ENCODE measurements around the gene TM4SF18.
"Not testable (repeated sequence)": the region's sequence is repeated elsewhere in the genome, so short reads cannot be mapped to it uniquely, and the experiment has no call there.

The TM4SF18 gene

DNA sequence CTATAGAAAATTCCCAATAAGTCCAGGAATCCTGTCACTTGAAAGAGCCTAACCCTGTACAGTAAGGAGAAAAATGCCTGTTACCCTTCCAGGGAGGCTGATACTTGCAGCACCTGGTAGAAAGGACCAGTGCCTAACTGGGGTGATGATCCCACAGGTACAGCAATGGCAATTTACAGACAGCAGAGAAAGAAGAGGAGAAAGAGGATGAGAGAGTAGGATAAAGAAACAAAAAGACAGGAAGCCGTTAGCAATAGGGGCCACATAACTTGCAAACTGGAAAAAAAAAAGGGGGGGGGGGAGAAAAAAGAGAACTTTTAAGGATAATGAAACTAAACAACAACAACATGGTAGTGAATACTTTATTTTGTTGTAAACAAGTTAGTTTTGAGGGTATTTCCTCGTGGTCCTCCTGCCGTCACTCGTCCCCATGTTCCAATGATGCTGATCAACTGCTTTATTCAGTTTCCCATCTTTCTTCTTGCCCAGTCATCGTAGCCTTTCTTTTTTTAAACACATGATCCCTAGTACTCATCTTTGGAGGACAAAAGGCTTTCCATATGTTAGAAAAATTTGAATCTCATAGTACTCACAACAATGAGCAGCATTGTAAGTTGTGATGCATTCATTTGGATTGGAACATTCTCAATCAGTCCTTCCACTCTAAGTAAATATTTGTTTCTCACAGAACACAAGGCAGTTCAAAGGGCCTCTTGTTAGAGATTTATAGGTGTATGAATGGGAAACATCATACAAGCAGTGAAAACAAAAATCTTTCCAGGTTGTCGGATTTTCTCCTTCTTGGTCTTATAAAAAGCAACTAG is 35.5 kb upstream of the TM4SF18 start:
- no peak for DNase-seq (ENCODE audit: low read depth in 3 of 3)

DNA sequence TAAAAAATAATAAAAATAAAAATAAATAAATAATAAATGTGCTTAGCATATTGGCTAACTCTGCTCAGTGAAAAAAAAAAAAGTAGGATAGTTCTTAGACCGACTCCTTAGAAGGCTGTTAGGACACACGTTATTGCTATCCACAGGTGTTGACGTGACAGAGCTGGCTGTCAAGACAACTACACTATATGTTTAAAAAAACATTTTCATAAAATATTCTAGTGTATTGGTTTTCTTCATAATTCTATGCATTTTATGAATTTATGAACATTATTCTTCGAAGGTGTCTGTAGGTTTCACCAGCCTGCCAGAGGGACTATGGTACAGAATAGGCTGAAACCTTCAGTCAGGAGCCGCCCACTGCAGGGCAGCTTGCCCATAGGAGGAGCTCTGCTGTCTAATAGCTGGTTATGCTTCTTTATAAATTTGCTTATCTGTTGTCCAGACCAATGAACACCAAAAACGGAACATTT is 34.8 kb upstream of the TM4SF18 start:
- DNase-seq (ENCODE audit: low read depth in 3 of 3): no peak

DNA sequence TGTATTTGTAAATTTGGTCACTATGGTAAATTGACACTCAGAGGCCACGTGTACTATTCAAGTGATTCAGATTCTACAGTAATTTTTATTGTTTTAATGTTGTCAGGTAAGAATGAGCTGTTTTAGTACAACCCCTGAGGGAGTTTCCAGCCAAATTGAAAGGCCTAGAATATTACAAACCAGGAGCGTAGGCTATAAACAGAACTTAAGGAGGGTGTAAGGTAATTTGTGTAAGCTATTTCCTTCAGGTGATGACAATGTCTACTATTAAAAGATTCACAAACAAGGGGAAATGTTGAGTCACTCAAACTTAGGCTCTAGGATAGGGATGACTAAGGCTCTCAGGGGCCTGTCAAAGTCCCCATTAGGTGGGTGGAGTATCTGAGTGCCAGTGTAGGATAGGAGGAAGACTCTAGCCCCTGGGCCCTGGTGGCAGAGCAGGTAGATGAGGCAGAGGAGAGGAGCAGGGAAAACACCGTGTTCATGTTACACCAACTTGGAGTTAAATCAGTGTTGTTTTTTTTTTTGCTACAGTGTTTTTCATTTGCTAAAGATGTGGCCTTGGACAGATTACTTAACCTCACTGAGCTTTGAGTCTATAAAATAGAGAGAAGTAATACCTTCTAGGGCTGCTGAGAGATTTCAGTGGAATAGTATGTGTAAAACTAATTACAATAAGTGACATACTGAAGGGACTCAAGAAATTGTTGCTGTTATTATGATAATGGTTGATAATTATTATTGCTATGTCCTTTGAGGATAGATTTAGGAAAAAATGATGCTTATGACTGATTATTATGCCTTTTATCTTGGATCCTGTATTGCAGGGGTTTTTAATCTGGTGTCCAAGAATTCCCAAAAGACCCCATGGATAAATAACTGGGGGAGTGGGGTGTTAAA is 33.8 kb upstream of the TM4SF18 start:
- no peak for DNase-seq (ENCODE audit: low read depth in 3 of 3)

DNA sequence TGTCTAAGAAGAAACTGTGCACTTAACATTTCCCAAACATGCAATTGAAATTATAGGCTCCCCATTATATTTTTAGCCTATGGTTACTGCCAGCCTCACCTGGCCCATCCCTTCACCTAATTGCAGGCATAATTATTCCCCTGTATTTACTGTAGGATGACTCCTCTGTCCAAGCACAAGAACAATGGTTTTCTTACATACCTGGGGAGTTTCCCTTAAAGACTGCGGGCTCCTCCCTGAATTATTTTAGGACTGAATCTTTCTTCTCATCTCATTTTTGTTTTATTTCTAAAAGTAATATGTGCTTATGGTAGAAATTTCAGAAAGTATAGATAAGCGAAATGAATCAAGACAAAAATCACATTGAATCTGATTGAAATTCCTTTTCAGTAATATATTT is 32.6 kb upstream of the TM4SF18 start:
- DNase-seq (ENCODE audit: low read depth in 3 of 3): no peak

DNA sequence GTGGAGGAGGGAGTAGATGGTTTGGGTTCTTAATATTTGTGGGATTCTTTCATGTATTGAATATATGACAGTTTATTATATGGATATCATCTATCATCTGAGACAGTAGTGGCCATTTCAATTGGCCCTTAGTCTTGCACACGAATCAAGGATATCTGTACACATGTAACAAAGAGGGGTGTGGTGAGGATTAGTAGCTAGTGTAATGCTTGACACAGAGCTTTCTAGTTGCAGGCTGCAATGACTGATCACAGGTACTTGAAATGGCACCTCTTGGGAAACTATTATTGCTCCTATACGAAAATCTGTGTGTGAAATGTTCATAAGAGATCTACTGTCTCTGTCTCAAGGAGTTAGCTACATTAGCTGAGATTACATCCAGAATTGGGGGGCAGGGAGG is 31.2 kb upstream of the TM4SF18 start:
- no peak for DNase-seq (ENCODE audit: low read depth in 3 of 3)

DNA sequence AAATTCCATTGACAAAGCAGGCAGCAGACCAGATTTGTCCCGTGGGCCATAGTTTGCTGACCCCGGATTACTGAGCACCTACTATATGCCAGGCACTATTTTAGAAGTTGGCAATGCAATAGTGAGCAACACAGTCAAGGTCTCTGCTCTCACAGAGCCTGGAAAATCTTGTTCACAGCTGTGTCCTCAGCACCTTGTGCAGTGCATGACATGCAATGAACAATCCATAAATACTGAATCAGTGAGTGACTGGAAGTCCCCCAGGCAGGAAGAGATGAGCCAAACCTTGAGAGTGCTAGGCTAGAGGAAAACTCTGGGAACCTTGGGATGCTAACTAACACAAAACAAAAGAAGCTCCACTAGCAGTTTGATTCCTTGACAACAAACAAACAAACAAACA is 29.6 kb upstream of the TM4SF18 start:
- DNase-seq (ENCODE audit: low read depth in 3 of 3): no peak

DNA sequence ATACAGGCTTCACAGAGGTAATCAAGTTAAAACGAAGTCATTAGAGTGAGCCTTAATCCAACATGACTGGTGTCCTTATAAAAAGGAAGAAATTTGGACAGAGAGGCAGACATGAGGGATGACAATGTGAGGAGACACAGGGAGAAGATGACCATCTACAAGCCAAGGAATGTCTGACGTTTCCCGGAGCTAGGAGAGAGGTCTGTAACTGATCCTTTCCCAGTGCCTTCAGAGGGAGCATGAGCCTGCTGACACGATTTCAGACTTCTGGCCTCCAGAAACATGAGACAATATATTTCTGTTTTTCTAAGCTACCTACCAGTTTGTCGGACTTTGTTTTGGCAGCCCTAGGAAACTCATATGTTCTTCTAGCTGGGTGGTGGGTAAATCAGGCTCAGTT is 28.9 kb upstream of the TM4SF18 start:
- DNase-seq (ENCODE audit: low read depth in 3 of 3): no peak

DNA sequence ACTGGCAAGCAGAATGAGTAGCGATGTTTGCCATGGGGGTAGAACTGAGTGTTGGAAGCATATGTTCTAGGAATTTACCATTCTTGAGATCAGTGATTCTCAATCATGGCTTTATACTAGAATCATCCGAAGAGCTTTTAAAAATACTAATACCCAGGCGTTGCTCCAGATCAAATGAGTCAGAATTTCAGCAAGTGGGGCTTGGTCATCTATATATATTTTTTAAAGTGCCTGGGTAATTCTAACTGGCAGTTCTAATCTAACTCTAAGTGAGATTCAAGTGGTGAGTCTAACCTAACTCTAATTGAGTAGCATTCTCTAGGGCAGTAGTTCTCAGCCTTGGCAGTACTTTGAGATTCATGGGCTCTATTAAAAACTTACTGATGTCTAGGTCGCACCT is 23.2 kb upstream of the TM4SF18 start:
- DNase-seq (ENCODE audit: low read depth in 3 of 3): no peak

DNA sequence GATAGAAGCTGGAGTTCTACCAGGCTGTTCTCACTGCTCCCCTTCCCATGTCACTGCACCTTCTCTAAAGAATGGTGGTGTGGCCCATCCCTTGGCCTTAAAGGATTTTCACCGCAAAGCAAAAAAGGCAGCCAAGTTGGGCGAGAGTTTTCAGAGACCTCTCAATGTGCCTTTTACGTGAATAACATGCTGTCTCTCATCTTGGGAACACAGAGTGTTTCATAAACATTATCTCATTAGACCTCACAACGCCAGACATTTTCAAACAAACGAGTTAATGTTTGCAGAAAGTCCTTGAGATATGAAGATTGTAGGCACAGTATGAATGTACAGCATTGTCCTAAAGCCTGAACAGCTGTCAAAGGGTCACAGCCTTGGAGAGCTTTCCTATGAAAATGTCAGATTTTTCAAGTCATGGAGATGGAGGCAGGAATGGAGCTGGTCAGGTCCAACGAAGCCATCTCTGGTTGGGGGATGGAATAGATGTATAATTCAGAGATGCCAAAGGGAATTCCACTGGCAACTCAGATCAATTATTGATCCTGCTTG is 22.7 kb upstream of the TM4SF18 start:
- no peak for DNase-seq (ENCODE audit: low read depth in 3 of 3)

DNA sequence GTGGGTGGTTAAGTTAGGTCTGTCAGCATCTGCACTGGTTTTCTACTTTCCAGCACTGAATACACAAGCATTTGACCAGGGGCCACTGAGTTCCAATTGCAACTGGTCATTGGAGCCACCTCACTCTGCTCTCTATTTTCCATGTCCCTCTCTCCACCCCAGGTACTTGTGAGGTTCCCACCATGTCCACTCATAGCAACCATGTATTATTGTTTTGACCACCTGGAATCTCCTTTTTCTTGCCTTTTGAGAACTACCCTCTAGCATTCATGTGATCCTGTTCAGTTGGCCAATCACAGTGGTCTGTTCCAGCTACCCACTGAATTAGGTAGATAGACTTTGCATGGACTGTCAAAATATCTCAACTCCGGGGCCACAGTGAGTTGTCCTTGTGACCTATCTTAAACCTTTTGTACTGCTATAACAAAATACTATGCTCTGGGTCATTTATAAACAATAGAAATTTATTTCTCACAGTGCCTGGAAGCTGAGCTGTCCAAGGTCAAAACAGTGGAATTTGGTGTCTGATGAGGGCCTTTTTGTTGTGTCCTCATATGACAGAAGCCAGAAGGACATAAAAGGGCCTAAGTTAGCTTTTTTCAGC is 20.2 kb upstream of the TM4SF18 start:
- no peak for DNase-seq (ENCODE audit: low read depth in 3 of 3)

DNA sequence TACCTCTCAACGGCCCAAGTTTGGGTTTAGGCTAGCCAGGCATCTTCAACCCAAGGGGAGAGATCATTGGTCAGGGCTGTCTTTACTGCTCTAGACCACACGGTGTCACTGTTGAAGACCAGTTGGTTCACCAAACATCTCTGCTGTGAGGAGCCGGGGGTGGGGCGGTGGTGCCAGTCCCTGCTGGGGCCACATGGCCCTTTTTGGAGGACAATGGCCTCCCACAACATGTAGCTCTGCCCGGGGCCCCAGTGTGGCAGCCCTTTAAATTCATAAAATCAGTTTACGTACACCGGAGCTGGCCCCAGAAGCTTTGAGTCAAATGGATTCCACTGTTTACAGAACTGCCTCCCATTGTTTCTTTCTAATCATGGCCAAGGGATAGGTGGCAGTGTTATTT is 19.1 kb upstream of the TM4SF18 start:
- peak in 1 of 3 experiments; percentile 3 for DNase-seq (ENCODE audit: low read depth in 3 of 3)

DNA sequence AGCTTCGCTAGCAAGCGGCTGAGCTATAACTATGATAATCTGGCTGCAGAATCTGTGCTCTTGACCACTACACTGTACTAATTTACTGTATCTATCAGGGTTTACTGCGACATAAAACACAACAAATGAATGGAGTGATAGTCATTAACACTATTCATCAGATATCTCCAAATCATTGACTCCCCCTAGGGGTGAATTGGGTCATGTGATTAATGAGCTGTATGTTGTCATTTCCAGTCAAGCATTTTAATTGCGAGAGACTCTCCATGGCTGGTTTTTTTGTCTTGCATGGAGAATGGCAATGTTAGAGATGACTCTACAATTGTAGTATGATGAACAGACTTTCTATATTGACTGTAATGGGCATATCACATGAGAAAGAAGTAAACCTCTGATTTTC is 10.5 kb upstream of the TM4SF18 start:
- no peak for DNase-seq (ENCODE audit: low read depth in 3 of 3)

DNA sequence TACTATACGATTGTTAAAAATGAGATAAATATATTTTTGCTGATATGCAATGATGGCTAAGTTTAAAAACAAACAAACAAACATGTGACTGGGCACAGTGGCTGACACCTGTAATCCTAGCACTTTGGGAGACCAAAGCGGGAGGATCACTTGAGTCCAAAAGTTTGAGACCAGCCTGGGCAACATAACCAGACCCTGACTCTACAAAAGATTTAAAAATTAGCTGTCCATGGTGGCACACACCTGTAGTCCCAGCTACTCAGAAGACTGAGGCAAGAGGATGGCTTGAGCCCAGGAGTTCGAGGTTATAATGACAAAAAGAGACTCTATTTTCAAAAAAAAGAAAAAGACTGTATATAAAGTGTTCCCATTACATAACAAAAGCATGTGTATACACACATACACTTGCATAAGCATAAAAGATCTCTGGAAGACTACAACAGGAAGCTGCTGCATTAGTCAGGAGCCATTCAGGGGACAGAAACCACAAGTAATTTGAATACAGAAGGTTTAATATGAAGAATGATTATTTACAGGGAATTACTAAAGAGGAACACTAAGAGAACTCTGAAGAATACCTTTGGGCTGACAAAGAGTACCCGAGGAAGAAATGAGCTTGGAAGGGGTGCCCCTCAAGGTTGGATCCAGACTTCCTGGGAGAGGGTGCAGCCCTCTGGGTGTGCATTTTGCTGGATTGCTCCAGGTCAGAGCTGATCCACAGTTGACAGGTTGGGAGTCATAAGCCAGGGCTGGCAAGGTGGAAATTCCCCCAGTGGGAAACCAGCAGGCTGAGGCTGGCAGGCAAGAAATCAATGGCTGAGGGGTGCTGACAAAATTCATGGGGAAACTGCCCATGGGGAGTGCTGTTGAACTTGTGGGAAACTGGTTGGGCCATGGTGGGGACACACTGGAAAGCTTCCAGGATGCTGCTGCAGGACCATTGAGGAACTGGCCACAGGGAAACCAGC is 9.3 kb upstream of the TM4SF18 start:
- no peak for DNase-seq (ENCODE audit: low read depth in 3 of 3)

DNA sequence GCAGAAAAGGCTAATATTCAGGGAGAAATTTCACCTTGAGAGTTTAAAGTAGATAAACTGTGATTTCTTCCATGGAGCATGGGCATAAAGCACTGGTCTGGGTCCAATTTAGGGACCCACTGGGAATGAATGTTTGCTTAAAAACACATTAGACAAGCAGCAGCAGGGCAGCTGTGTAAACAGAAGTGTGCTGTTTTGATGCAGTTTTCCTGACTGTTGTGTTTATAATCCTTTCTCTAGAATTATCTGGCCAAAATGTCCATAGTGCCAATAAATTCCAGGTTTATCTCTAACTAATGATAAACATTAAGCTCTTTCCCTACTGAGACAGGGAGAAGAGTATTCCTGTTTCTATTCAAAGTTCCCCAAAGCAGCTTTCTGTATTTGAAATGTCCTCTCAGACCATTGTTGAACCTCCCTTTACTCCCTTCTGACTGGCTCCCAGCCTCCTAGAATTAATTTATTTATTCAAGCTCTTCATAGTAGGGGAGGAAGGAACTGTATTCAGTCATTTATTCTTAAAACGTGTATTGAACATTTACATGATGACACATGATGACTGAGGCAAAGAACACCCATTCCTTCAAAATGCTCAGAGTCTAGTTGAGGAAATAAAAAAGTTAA is 7.0 kb upstream of the TM4SF18 start:
- DNase-seq (ENCODE audit: low read depth in 3 of 3): no peak

DNA sequence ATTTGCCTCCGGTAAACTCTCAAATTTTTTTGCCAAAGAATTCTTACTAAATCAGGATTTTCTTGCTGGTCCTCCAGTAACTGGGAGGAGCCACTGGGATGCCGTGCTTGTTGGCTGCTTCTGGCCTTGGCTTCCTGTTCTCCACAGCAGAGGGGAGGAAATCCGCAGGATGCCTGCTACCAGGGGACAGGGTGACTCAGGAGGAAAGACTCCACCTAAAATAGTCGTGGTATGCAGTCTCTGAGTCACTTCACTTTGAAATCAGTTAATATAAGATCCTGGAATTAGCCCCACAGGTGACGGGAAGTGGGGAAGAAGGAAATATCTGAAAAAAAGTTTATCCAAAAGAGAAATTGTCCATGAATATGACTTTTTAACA is 6.5 kb upstream of the TM4SF18 start:
- no peak for DNase-seq (ENCODE audit: low read depth in 3 of 3)

DNA sequence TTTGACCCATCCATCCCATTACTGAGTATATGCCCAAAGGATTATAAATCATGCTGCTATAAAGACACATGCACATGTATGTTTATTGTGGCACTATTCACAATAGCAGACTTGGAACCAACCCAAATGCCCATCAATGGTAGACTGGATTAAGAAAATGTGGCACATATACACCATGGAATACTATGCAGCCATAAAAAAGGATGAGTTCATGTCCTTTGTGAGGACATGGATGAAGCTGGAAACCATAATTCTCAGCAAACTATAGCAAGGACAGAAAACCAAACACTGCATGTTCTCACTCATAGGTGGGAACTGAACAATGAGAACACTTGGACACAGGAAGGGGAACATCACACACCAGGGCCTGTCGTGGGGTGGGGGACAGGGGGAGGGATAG is 4.0 kb upstream of the TM4SF18 start:
- DNase-seq (ENCODE audit: low read depth in 3 of 3): not testable (repeated sequence)

DNA sequence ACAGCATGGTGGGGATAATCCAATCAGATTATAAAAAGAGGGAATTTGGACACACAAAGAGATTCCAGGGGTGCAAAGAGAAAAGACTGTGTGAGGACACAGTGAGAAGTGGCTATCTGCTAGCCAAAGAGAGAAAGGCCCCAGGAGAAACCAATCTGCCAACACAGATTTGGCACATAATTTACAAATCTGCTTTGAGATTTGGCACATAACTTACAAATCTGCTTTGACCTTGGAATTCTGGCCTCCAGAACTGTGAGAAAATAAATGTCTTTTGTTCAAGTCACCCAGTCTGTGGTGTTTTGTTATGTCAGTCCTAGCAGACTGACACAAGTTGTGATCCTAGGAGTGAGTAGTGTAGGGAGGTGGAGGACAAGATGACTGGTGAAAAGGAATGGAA is 3.5 kb upstream of the TM4SF18 start:
- no peak for DNase-seq (ENCODE audit: low read depth in 3 of 3)

DNA sequence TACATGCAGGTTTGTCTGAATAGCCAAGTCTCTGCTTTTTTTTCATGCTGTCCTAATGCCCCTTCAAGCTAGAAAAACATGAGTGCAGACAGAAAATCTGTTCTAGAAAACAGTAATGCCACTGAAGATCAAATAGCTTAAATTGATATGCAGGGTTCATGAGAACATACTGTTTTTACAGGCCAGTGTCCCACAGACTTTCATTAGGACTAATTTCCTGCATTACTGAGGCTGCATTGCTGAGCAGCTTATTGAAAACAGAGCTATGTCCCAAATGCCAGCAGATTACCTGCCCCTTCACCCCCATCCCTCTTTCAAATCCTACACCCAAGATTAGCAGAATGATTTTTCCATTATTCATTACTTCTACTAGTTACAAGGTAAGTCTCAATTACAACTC is 665 bp downstream of the TM4SF18 start:
- no peak for DNase-seq (ENCODE audit: low read depth in 3 of 3)

DNA sequence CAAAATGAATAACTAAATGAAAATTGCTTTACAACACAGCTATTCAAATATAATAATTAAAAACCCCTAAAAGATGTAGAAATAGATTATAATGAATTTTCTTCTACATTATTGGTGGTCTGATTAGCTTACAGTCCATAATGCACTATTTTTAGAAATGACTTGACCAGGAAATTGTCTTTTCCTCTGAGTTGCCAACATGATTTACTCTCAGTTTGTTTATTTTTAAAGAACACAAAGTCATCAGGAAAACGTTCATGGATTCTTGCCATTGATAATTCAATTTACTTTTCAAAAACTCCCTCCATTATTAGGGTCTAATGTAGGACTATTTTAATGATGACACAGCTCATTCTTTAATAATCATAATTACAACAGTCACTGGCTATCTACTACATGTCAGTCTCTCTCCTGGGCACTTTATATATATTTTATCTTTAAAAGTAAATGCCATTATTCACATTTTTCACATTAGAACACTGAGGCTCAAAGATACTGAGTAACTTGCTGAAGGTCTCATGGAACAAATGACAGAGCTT is 1.1 kb downstream of the TM4SF18 start:
- no peak for DNase-seq (ENCODE audit: low read depth in 3 of 3)

DNA sequence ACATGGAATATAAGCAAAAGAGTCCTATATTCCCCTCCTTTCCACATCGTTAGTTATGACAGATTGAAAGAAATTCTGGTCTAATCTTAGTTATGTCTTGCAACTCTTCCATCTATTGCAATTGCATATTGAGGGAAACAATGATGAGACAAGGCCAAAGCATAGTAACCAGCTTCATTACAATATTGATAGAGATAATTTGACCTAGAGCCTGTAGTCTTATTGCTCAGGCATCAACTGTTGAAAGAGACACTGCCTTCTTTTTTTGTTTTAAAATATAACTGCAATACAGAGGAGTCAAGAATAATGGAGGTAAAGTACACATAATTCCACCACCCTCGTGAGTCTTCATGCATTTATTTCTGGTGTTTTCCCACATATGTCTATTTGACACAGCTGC is 2.0 kb downstream of the TM4SF18 start:
- no peak for DNase-seq (ENCODE audit: low read depth in 3 of 3)

Measured in stimulated activated CD4-positive, alpha-beta T cell treated with anti-CD3 and anti-CD28 coated beads, TNF-alpha, amount 100 ng/mL, for 4 hours (primary cell).